Stimulated activated CD4-positive, alpha-beta T cell treated with anti-CD3 and anti-CD28 coated beads, Interleukin-1b, Interleukin-23, amount 100 ng/mL, for 4 hours (primary cell): ENCODE measurements around the gene P3H4.
"Not testable (repeated sequence)": the region's sequence is repeated elsewhere in the genome, so short reads cannot be mapped to it uniquely, and the experiment has no call there.

Experiments used
- DNase-seq, 2 donors: peaks; one replicate each; pipeline ENCODE4 v3.0.0-alpha.2; 2020; ENCODE audit warnings: low read depth in 2 of 2

Gene P3H4

GRCh38 chr17:41792845-41793783 lies 18.6 kb downstream of the P3H4 start:
- no peak for DNase-seq

GRCh38 chr17:41787021-41787418 lies 24.7 kb downstream of the P3H4 start:
- DNase-seq: no peak

- peak; percentile 76 to 81 for DNase-seq
These were observed 25.3 kb downstream of the P3H4 start, which contains the start of gene JUP for GRCh38 chr17:41786227-41787020. Gene JUP, minus strand, starts transcription at chr17:41786711. Its CDS starts 14,857 bp downstream, at chr17:41771854.

GRCh38 chr17:41785859-41786226 lies 25.9 kb downstream of the P3H4 start:
- no peak for DNase-seq

GRCh38 chr17:41785091-41785858 lies 26.5 kb downstream of the P3H4 start:
- DNase-seq: no peak

GRCh38 chr17:41784207-41784744 lies 27.5 kb downstream of the P3H4 start:
- DNase-seq: no peak

GRCh38 chr17:41782142-41782541 lies 29.6 kb downstream of the P3H4 start:
- DNase-seq: no peak

- DNase-seq: no peak
These were observed 30.2 kb downstream of the P3H4 start for GRCh38 chr17:41781404-41782110.

GRCh38 chr17:41779954-41780353 lies 31.8 kb downstream of the P3H4 start:
- DNase-seq: no peak

GRCh38 chr17:41777574-41778188 lies 34.1 kb downstream of the P3H4 start:
- no peak for DNase-seq

GRCh38 chr17:41777157-41777573 lies 34.6 kb downstream of the P3H4 start:
- DNase-seq: no peak

GRCh38 chr17:41776262-41776900 lies 35.4 kb downstream of the P3H4 start:
- DNase-seq: not testable (repeated sequence)

GRCh38 chr17:41775394-41776226 lies 36.1 kb downstream of the P3H4 start:
- no peak for DNase-seq

- DNase-seq: no peak
These were observed 38.0 kb downstream of the P3H4 start for GRCh38 chr17:41773731-41774193.

- DNase-seq: no peak
These were observed 38.6 kb downstream of the P3H4 start for GRCh38 chr17:41773190-41773588.

- DNase-seq: no peak
These were observed 39.1 kb downstream of the P3H4 start for GRCh38 chr17:41772586-41773189.

- no peak for DNase-seq
These were observed 39.5 kb downstream of the P3H4 start for GRCh38 chr17:41772218-41772585.

GRCh38 chr17:41771389-41772206 lies 40.2 kb downstream of the P3H4 start:
- no peak for DNase-seq
